Smooth muscle cell (in vitro differentiated cells): ENCODE measurements around the gene ERGIC1. TPM values are rescaled to one million over a fixed set of nuclear protein-coding genes. Genes with fewer than 3 reads are reported as not detected.

Experiments used
- DNase-seq: peaks from one replicate; lab custom pipeline; 2025; ENCODE audit not compliant: unreplicated experiment; lab: John Stamatoyannopoulos, UW
- H2AFZ ChIP-seq: fragments of 200-600 bp; sonication (generic); 2 replicates; pipeline ENCODE4 v1.6.0; 2016; ENCODE audit warnings: antibody characterized with exemption, low read depth, mild to moderate bottlenecking
- H3F3A ChIP-seq: fragments of 200-600 bp; sonication (generic); 2 replicates; pipeline ENCODE4 v1.6.0; 2017; ENCODE audit warnings: antibody characterized with exemption, low read depth
- H3K27ac ChIP-seq: fragments of 200-600 bp; sonication (generic); 2 replicates; pipeline ENCODE4 v1.5.1; 2016; ENCODE audit warnings: low read depth, mild to moderate bottlenecking
- H3K27me3 ChIP-seq: fragments of 200-600 bp; sonication (generic); 2 replicates; pipeline ENCODE4 v1.6.1; 2016; ENCODE audit warnings: low read depth, mild to moderate bottlenecking
- H3K36me3 ChIP-seq: fragments of 200-600 bp; sonication (generic); 2 replicates; pipeline ENCODE4 v1.5.1; 2016; ENCODE audit warnings: low read depth
- H3K4me1 ChIP-seq: fragments of 200-600 bp; sonication (generic); 2 replicates; pipeline ENCODE4 v1.5.1; 2016; ENCODE audit warnings: low read depth
- H3K4me2 ChIP-seq: fragments of 200-600 bp; sonication (generic); 2 replicates; pipeline ENCODE4 v1.6.0; 2016; ENCODE audit warnings: mild to moderate bottlenecking
- H3K4me3 ChIP-seq: fragments of 200-600 bp; sonication (generic); 2 replicates; pipeline ENCODE4 v1.5.1; 2016; ENCODE audit warnings: mild to moderate bottlenecking
- H3K79me2 ChIP-seq: fragments of 200-600 bp; sonication (generic); 2 replicates; pipeline ENCODE4 v1.6.0; 2016; ENCODE audit warnings: low read depth, mild to moderate bottlenecking
- H3K9ac ChIP-seq: fragments of 200-600 bp; sonication (generic); 2 replicates; pipeline ENCODE4 v1.6.0; 2016; ENCODE audit warnings: low read depth
- H3K9me3 ChIP-seq: fragments of 200-600 bp; sonication (generic); replicated peaks from 2 replicates; pipeline ENCODE4 v1.5.1; 2016; ENCODE audit warnings: low read depth
- H4K20me1 ChIP-seq: fragments of 200-600 bp; sonication (generic); 2 replicates; pipeline ENCODE4 v1.6.0; 2016; ENCODE audit warnings: low read depth
- CTCF ChIP-seq: fragments of 200-600 bp; sonication (generic); IDR thresholded peaks from 2 replicates; pipeline ENCODE4 v1.5.1; 2017; ENCODE audit warnings: borderline replicate concordance, mild to moderate bottlenecking, antibody characterized with exemption; ENCODE audit not compliant: insufficient read depth, poor library complexity, severe bottlenecking
- WGBS: methylation state at CpG from one replicate; pipeline ENCODE4 v1.1.7; 2016; ENCODE audit warnings: low lambda C conversion rate; 5-methylcytosine and 5-hydroxymethylcytosine counted together
- polyA plus RNA-seq: library from polyadenylated mRNA; unstranded; fragments of >200 nt; fragmentation: Nextera tagmentation; extraction: Ambion mirVana; gene quantifications from 2 replicates; pipeline ENCODE4 v1.2.1, GENCODE V29; 2016
- total RNA-seq: library from RNA; depleted of rRNA; stranded (reverse); fragments of >200 nt; gene quantifications from 2 replicates; pipeline ENCODE4 v1.2.3, GENCODE V29; 2014

ERGIC1 gene
- total and polyA plus RNA-seq, 2 experiments from 2014 or later: 38.2 to 140 TPM

DNA sequence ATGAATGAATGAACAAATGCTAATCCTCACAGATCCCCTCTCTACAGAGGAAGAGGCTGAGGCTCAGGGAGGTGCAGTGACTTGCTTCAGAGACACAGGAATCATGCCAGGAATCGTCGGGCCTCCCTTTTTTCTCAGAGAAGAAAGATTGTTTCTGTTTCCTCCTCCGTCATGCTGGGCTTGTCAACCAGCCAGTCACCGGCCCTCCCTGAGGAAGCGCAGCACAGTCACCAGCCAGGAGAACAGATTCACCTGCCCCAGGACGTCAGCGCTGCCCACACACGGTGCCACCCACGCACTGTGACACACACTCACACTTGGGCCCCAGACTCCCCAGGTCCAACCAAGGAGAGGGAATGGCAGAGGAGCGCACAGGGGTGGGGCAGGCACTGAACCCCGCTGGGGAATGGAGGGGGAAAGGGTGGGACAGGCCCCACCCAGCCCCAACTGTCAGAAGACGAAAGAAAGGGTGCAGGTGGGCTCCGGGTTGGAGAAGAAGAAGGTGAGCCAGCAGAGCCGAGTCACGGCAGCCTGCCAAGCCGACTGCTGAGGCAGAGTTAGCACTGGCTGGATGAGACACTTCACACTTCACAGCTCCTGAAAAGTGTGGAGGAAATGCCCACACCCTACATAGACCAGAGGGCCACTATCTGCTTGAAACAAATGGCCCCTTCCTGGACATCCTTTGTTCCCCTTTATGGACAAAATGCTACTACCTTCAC, 13.8 kb upstream of the ERGIC1 start:
- no peak overlapping the region for H3K4me2 ChIP-seq
- no peak for DNase-seq
- WGBS: 77% methylated on average over 16 of the region's 16 CpGs
- H3K4me3 ChIP-seq: no peak overlapping the region
- no peaks in the 10 kb centered on the region for H3K4me1 ChIP-seq
- no peak overlapping the region for H3K27ac ChIP-seq
- H3F3A ChIP-seq: peaks cover 4% of the 10 kb centered on the region
- H3K9me3 ChIP-seq: no peaks in the 10 kb centered on the region
- H3K9ac ChIP-seq: no peak overlapping the region
- H3K36me3 ChIP-seq: no peaks in the 10 kb centered on the region
- TF ChIP-seq CTCF: no peak
- no peaks in the 10 kb centered on the region for H4K20me1 ChIP-seq
- H3K79me2 ChIP-seq: no peaks in the 10 kb centered on the region
- no peak overlapping the region for H2AFZ ChIP-seq
- no peaks in the 10 kb centered on the region for H3K27me3 ChIP-seq

DNA sequence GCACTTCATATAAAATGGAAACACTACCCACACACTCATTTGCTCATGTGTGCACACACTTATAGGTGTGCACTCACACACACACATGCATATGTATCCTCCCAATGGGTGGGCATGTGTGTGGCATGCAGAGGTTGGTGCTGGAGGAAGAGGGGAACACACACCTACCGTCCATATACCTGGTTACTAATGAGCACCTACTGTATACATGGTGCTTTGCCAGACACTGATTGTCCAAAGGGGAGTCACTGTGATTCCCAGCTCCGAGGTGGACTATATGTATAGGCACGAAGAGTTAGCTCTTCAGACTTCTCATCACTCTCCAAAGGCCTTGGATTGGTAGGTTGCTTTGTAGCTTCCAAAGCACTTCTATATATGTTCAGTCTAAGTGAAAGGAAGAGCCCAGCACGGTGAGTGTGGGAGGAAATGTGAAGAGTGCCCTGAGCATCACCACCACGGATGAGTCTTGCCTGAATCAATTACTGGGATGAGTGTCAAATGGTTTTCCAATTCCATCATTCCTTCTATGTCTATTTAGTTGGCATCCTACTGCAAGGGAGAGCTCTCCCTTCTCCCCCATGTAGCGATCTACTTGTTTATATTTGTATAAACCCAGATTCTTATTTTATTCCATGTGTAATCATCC, 12.6 kb upstream of the ERGIC1 start:
- DNase-seq: no peak

DNA sequence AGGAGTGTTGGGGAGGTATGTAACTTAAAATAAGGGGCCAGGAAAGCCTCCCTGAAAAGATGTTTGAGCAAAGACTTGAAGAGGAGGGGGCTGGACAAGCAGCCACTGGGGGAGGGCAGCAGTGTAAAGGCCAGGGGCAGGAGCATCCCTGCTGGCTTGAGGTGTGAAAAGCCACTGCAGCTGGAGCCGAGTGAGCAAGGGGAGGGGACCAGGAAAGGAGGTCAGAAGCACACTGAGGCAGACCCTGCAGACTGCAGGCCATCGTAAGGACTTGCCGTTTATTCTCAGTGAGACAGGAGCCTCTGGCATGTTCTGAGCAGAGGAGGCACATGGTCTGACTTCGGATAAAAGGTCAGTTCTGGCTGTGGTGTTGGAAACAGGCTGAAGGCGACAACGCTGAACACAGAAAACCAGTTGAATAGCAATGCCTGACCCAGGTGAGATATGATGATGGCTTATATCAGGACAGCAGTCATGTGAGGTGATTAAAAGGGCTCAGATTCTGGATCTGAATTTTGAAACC, 10.2 kb upstream of the ERGIC1 start:
- whole genome bisulfite sequencing: 69% methylated on average over 6 of the region's 6 CpGs
- TF ChIP-seq CTCF: no peak
- H2AFZ ChIP-seq: no peak overlapping the region
- no peaks in the 10 kb centered on the region for H3F3A ChIP-seq
- no peak overlapping the region for H3K4me2 ChIP-seq
- no peaks in the 10 kb centered on the region for H3K4me1 ChIP-seq
- H3K4me3 ChIP-seq: no peak overlapping the region
- no peaks in the 10 kb centered on the region for H3K9me3 ChIP-seq
- no peak overlapping the region for H3K27ac ChIP-seq
- no peaks in the 10 kb centered on the region for H3K36me3 ChIP-seq
- no peaks in the 10 kb centered on the region for H3K27me3 ChIP-seq
- no peak overlapping the region for H3K9ac ChIP-seq
- DNase-seq: no peak
- no peaks in the 10 kb centered on the region for H3K79me2 ChIP-seq
- no peaks in the 10 kb centered on the region for H4K20me1 ChIP-seq

More for the DNA sequence above, 12.6 kb upstream of the ERGIC1 start:
- Histone ChIP-seq H3K4me1 (no peaks in the 10 kb centered on the region), H3K9me3 (no peaks in the 10 kb centered on the region), H3K4me2 (no peak overlapping the region), H3K27me3 (no peaks in the 10 kb centered on the region), H3K36me3 (no peaks in the 10 kb centered on the region), H3K79me2 (no peaks in the 10 kb centered on the region), H3K4me3 (no peak overlapping the region), H3F3A (no peaks in the 10 kb centered on the region), H2AFZ (no peak overlapping the region), H3K9ac (no peak overlapping the region), H4K20me1 (no peaks in the 10 kb centered on the region), H3K27ac (no peak overlapping the region)
- WGBS: 89% methylated on average over 6 of the region's 6 CpGs
- TF ChIP-seq CTCF: no peak
